Measurements from ENCODE around the gene MSI2.

The MSI2 gene

GRCh38 chr17:57401556-57402488 lies 145.5 kb downstream of the MSI2 start:
- no peaks in the 10 kb centered on the region for H3F3A ChIP-seq (ENCODE audit: low read depth)
- H3K4me1 ChIP-seq (ENCODE audit: insufficient read depth, low read length, poor library complexity, severe bottlenecking) = peaks cover 24% of the 10 kb centered on the region
- H2AFZ ChIP-seq (ENCODE audit: low read length) = no peak overlapping the region
- H3K9ac ChIP-seq (ENCODE audit: low read depth, low read length, poor library complexity, severe bottlenecking) = peak overlapping the region; percentile 5
- no peak for TF ChIP-seq EZH2phosphoT487 (IDR thresholded peaks at IDR 0.05; ENCODE audit: borderline replicate concordance)
- TF ChIP-seq, protein P1, sequence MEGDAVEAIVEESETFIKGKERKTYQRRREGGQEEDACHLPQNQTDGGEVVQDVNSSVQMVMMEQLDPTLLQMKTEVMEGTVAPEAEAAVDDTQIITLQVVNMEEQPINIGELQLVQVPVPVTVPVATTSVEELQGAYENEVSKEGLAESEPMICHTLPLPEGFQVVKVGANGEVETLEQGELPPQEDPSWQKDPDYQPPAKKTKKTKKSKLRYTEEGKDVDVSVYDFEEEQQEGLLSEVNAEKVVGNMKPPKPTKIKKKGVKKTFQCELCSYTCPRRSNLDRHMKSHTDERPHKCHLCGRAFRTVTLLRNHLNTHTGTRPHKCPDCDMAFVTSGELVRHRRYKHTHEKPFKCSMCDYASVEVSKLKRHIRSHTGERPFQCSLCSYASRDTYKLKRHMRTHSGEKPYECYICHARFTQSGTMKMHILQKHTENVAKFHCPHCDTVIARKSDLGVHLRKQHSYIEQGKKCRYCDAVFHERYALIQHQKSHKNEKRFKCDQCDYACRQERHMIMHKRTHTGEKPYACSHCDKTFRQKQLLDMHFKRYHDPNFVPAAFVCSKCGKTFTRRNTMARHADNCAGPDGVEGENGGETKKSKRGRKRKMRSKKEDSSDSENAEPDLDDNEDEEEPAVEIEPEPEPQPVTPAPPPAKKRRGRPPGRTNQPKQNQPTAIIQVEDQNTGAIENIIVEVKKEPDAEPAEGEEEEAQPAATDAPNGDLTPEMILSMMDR (conservative IDR thresholded peaks at IDR 0.05; ENCODE audit: low read length) = peak; percentile 53
- H3K4me2 ChIP-seq (ENCODE audit: low read depth, low read length, poor library complexity, severe bottlenecking) = no peak overlapping the region
- H3K79me2 ChIP-seq (ENCODE audit: insufficient read depth, low read length) = peaks cover 100% of the 10 kb centered on the region
- peaks cover 39% of the 10 kb centered on the region for H4K20me1 ChIP-seq (ENCODE audit: insufficient read depth, low read length, poor library complexity, severe bottlenecking)
- no peaks in the 10 kb centered on the region for H3K9me3 ChIP-seq (ENCODE audit: insufficient read depth, low read depth, low read length)
- H3K27me3 ChIP-seq (ENCODE audit: insufficient read depth, low read length, poor library complexity, severe bottlenecking) = no peaks in the 10 kb centered on the region
- H3K9me2 ChIP-seq (replicated peaks; ENCODE audit: low read depth, low read length) = no peaks in the 10 kb centered on the region
- peaks cover 87% of the 10 kb centered on the region for H3K36me3 ChIP-seq (ENCODE audit: insufficient read depth, low read length)
- no peak overlapping the region for H3K4me3 ChIP-seq (ENCODE audit: low read length, poor library complexity, severe bottlenecking)

DNA sequence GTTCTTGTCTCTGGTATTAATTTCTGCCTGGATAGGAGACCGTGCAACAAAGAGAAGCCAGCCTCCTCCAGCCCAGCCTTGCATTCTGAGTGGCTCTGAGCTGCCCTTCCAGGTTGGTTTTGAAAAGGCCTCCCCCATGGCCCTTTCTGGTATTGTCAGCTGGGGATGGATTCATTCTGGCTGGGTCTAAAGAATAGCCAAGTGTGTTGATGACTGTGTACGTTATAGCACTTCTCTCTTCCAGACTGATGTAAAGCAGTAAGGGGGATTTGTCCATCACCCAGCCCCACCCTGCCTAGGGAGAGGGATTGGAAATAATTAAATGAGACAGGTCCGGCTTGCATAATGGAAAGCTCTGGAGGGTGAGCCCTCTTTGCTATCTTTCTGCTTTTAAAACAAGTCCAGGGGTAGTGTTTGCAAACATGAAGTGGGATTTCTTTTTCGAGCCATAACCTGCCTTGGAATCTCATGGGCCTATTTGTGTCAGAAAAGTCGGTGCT lies 146.4 kb downstream of the MSI2 start:
- H3K9me3 ChIP-seq (ENCODE audit: insufficient read depth, low read depth, low read length) = no peaks in the 10 kb centered on the region
- no peak overlapping the region for H2AFZ ChIP-seq (ENCODE audit: low read length)
- no peak overlapping the region for H3K4me3 ChIP-seq (ENCODE audit: low read length, poor library complexity, severe bottlenecking)
- peaks cover 100% of the 10 kb centered on the region for H3K79me2 ChIP-seq (ENCODE audit: insufficient read depth, low read length)
- TF ChIP-seq EZH2phosphoT487 (IDR thresholded peaks at IDR 0.05; ENCODE audit: borderline replicate concordance) = no peak
- TF ChIP-seq, protein P1 (conservative IDR thresholded peaks at IDR 0.05; ENCODE audit: low read length) = no peak
- H3K9ac ChIP-seq (ENCODE audit: low read depth, low read length, poor library complexity, severe bottlenecking) = peak overlapping the region; percentile 43
- peaks cover 33% of the 10 kb centered on the region for H4K20me1 ChIP-seq (ENCODE audit: insufficient read depth, low read length, poor library complexity, severe bottlenecking)
- H3K9me2 ChIP-seq (replicated peaks; ENCODE audit: low read depth, low read length) = no peaks in the 10 kb centered on the region
- H3K4me2 ChIP-seq (ENCODE audit: low read depth, low read length, poor library complexity, severe bottlenecking) = no peak overlapping the region
- H3K36me3 ChIP-seq (ENCODE audit: insufficient read depth, low read length) = peaks cover 84% of the 10 kb centered on the region
- peaks cover 33% of the 10 kb centered on the region for H3K4me1 ChIP-seq (ENCODE audit: insufficient read depth, low read length, poor library complexity, severe bottlenecking)
- H3K27me3 ChIP-seq (ENCODE audit: insufficient read depth, low read length, poor library complexity, severe bottlenecking) = no peaks in the 10 kb centered on the region
- peaks cover under 1% of the 10 kb centered on the region; the same call in 1 of the 2 replicates for H3F3A ChIP-seq (ENCODE audit: low read depth)

- Histone ChIP-seq H3K9me2 (replicated peaks; ENCODE audit: low read depth, low read length) (no peaks in the 10 kb centered on the region), H3K9ac (ENCODE audit: low read depth, low read length, poor library complexity, severe bottlenecking) (peak overlapping the region; percentile 43), H3K79me2 (ENCODE audit: insufficient read depth, low read length) (peaks cover 100% of the 10 kb centered on the region), H3K4me3 (ENCODE audit: low read length, poor library complexity, severe bottlenecking) (no peak overlapping the region), H3K9me3 (ENCODE audit: insufficient read depth, low read depth, low read length) (no peaks in the 10 kb centered on the region), H3K27me3 (ENCODE audit: insufficient read depth, low read length, poor library complexity, severe bottlenecking) (no peaks in the 10 kb centered on the region), H4K20me1 (ENCODE audit: insufficient read depth, low read length, poor library complexity, severe bottlenecking) (peaks cover 33% of the 10 kb centered on the region), H3F3A (ENCODE audit: low read depth) (peaks cover 5% of the 10 kb centered on the region; the same call in 1 of the 2 replicates), H2AFZ (ENCODE audit: low read length) (no peak overlapping the region), H3K4me1 (ENCODE audit: insufficient read depth, low read length, poor library complexity, severe bottlenecking) (peaks cover 38% of the 10 kb centered on the region), H3K36me3 (ENCODE audit: insufficient read depth, low read length) (peaks cover 79% of the 10 kb centered on the region), H3K4me2 (ENCODE audit: low read depth, low read length, poor library complexity, severe bottlenecking) (no peak overlapping the region)
- TF ChIP-seq, protein P1 (conservative IDR thresholded peaks at IDR 0.05; ENCODE audit: low read length) = no peak
- TF ChIP-seq EZH2phosphoT487 (IDR thresholded peaks at IDR 0.05; ENCODE audit: borderline replicate concordance) = no peak
Measured at GRCh38 chr17:57403236-57403635, 146.9 kb downstream of the MSI2 start.
